Measurements from ENCODE around the gene MMP1. TPM values are rescaled to one million over a fixed set of nuclear protein-coding genes. Genes with fewer than 3 reads are reported as not detected.

Gene MMP1
- total RNA-seq, 2 donors from 2014 or later: 0.16 TPM; not detected in 1

- H3K27ac ChIP-seq: no peak overlapping the region
- H3K27me3 ChIP-seq: no peaks in the 10 kb centered on the region
- H3K9me3 ChIP-seq: no peaks in the 10 kb centered on the region
- TF ChIP-seq, protein P1, sequence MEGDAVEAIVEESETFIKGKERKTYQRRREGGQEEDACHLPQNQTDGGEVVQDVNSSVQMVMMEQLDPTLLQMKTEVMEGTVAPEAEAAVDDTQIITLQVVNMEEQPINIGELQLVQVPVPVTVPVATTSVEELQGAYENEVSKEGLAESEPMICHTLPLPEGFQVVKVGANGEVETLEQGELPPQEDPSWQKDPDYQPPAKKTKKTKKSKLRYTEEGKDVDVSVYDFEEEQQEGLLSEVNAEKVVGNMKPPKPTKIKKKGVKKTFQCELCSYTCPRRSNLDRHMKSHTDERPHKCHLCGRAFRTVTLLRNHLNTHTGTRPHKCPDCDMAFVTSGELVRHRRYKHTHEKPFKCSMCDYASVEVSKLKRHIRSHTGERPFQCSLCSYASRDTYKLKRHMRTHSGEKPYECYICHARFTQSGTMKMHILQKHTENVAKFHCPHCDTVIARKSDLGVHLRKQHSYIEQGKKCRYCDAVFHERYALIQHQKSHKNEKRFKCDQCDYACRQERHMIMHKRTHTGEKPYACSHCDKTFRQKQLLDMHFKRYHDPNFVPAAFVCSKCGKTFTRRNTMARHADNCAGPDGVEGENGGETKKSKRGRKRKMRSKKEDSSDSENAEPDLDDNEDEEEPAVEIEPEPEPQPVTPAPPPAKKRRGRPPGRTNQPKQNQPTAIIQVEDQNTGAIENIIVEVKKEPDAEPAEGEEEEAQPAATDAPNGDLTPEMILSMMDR (IDR thresholded peaks at IDR 0.05): no peak
- DNase-seq (ENCODE audit: low spot score): no peak
- H3K36me3 ChIP-seq: no peaks in the 10 kb centered on the region
- no peaks in the 10 kb centered on the region for H3K4me1 ChIP-seq
- H3K4me3 ChIP-seq: no peak overlapping the region
Observed at GRCh38 chr11:102819491-102819890, 21.5 kb upstream of the MMP1 start.

GRCh38 chr11:102813484-102813883 is 15.5 kb upstream of the MMP1 start:
- Histone ChIP-seq H3K9me3 (no peaks in the 10 kb centered on the region), H3K36me3 (no peaks in the 10 kb centered on the region), H3K4me1 (no peaks in the 10 kb centered on the region), H3K27me3 (no peaks in the 10 kb centered on the region), H3K4me3 (no peak overlapping the region), H3K27ac (no peak overlapping the region)
- TF ChIP-seq, protein P1 (IDR thresholded peaks at IDR 0.05): no peak
- DNase-seq (ENCODE audit: low spot score): no peak

DNA sequence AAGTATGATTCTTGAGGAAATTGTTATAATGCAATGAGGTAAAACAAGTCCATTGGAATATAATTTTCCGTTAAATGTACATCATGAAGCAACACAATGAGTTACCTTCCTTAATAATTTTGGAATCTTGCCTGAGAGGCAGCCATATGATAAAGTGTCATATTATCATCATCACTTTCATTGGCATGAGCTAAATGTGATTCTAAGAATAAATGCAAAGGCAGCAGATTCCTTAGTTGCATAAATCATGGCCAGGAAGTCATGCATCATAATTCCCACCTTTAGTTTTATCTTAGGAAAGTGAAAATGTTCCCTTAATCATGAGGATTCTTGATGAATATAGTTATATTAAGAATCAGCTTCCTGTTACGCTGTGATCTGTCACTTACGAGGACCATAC is 14.2 kb upstream of the MMP1 start:
- Histone ChIP-seq H3K27me3 (no peaks in the 10 kb centered on the region), H3K36me3 (no peaks in the 10 kb centered on the region), H3K4me3 (no peak overlapping the region), H3K4me1 (no peaks in the 10 kb centered on the region), H3K27ac (no peak overlapping the region), H3K9me3 (no peaks in the 10 kb centered on the region)
- no peak for DNase-seq (ENCODE audit: low spot score)
- TF ChIP-seq, protein P1 (IDR thresholded peaks at IDR 0.05): no peak

DNA sequence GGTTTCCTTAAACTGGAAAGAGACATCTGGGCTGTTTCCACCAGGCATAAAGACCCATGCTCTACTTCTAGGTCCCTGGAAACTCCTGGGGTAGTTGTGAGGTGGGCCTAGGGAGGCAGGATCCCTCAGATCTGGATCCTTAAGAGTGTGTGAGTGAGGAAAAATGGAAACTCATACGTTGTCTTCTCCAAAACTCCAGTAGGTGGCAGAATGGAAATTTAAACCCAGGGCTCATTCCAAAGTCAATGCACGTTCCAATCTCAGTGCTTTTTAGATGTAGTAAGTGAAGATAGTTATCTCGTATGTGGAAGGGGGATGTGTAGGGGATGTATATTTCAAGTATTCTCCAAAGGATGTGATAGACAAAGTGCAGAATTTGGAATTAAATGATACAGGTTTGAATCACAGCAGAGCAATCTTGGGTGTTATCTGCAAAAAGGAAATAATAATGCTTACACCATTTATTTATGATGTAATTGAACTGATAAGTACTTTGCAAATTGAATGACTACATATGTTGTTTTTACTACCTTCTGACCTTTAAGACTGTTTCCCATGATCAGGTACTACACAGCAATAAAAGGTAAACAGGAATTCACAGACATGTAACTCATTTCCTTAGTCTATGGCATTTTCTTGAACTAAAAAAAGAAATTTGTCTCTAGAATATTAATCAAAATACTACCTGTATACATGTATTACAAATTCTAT is 13.1 kb upstream of the MMP1 start:
- Histone ChIP-seq H3K27me3 (no peaks in the 10 kb centered on the region), H3K4me3 (no peak overlapping the region), H3K9me3 (no peaks in the 10 kb centered on the region), H3K27ac (no peak overlapping the region), H3K4me1 (no peaks in the 10 kb centered on the region), H3K36me3 (no peaks in the 10 kb centered on the region)
- TF ChIP-seq, protein P1 (IDR thresholded peaks at IDR 0.05): peak in 1 of 2 donors; percentile 31
- DNase-seq (ENCODE audit: low spot score): no peak

DNA sequence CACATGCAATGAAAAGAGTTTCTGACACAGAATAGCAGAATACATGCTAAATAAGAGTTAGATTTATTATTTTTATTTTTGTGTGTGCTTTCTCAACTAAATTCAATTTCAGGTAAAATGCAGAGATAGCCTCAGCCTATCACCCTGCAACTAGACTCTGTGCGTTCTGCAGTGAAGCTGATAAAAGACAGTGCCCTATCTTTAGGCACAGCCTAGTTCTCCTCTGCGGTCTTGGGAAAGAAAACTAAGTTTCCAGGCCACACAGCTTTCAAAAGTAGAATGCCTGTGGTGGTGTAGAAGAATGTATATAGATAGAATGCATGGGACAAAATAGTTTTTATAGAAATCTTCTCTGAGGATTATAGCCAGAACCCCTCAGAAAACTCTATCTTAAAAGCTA is 12.0 kb upstream of the MMP1 start:
- no peak overlapping the region for H3K4me3 ChIP-seq
- no peaks in the 10 kb centered on the region for H3K4me1 ChIP-seq
- H3K36me3 ChIP-seq: no peaks in the 10 kb centered on the region
- H3K27me3 ChIP-seq: no peaks in the 10 kb centered on the region
- no peaks in the 10 kb centered on the region for H3K9me3 ChIP-seq
- DNase-seq (ENCODE audit: low spot score): no peak
- TF ChIP-seq, protein P1 (IDR thresholded peaks at IDR 0.05): no peak
- no peak overlapping the region for H3K27ac ChIP-seq

DNA sequence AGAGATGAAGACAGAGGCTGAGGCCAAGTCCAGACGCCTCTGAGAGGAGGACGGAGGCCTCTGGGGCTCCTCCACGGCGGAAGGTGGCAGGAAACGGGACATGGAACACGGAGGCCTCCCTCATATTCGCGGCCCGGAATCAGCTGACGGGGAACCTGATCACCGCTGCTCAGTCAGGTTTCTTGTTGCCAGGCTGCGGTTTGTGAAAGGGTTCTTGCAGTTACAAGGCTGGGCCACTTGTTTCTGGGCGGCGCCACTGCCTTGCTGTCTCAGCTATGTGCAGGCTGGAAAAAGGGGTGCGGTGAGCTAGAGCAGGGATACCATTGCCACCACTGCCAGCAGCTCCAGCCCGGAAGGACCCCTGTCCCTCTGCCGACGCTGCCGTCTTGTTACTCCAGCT is 10.0 kb upstream of the MMP1 start:
- TF ChIP-seq, protein P1 (IDR thresholded peaks at IDR 0.05): no peak
- Histone ChIP-seq H3K4me1 (no peaks in the 10 kb centered on the region), H3K36me3 (no peaks in the 10 kb centered on the region), H3K9me3 (no peaks in the 10 kb centered on the region), H3K4me3 (no peak overlapping the region), H3K27ac (no peak overlapping the region), H3K27me3 (no peaks in the 10 kb centered on the region)
- no peak for DNase-seq (ENCODE audit: low spot score)

All from right atrium auricular region (tissue), 2 donors.